ENCODE measurements around the gene BAX. TPM values are rescaled to one million over a fixed set of nuclear protein-coding genes. Genes with fewer than 3 reads are reported as not detected.

The BAX gene
- total and polyA plus RNA-seq, 2 of the 13 experiments (the other 11 are each of a cell fraction or from before 2014, with no cell fraction given), result 139 to 176 TPM

- TF ChIP-seq ZNF431 (CRISPR knock-in tag; IDR thresholded peaks at IDR 0.05; ENCODE audit: borderline replicate concordance, low read depth), result peak; percentile 63; the same call in 1 of the 2 replicates
- TF ChIP-seq ZNF589 (CRISPR knock-in tag; conservative IDR thresholded peaks at IDR 0.05), result no peak
- no peak for TF ChIP-seq SNAPC5 (CRISPR knock-in tag; IDR thresholded peaks at IDR 0.05; ENCODE audit: borderline replicate concordance)
- no peak for TF ChIP-seq BCLAF1 (IDR thresholded peaks at IDR 0.05)
- peak; percentile 80; the same call in 1 of the 2 replicates for TF ChIP-seq ZMYM2 (CRISPR knock-in tag; IDR thresholded peaks at IDR 0.05)
- peak; percentile 77 for TF ChIP-seq SP5 (CRISPR knock-in tag; IDR thresholded peaks at IDR 0.05; ENCODE audit: borderline replicate concordance, low read depth)
- peak; percentile 63; the same call in 1 of the 2 replicates for TF ChIP-seq CBX5 (CRISPR knock-in tag; IDR thresholded peaks at IDR 0.05; ENCODE audit: borderline replicate concordance)
- peak; percentile 91; the same call in 1 of the 2 replicates for TF ChIP-seq ZNF501 (CRISPR knock-in tag; IDR thresholded peaks at IDR 0.05)
- peak; percentile 97 for TF ChIP-seq HNRNPH1 (optimal IDR thresholded peaks at IDR 0.05; ENCODE audit: low read depth, low read length)
- peak; percentile 67 for TF ChIP-seq PCBP2 (optimal IDR thresholded peaks at IDR 0.05; ENCODE audit: low read depth, low read length, poor library complexity, severe bottlenecking)
- TF ChIP-seq NCOA2 (CRISPR knock-in tag; IDR thresholded peaks at IDR 0.05), result peak; percentile 70
- TF ChIP-seq, protein P1, sequence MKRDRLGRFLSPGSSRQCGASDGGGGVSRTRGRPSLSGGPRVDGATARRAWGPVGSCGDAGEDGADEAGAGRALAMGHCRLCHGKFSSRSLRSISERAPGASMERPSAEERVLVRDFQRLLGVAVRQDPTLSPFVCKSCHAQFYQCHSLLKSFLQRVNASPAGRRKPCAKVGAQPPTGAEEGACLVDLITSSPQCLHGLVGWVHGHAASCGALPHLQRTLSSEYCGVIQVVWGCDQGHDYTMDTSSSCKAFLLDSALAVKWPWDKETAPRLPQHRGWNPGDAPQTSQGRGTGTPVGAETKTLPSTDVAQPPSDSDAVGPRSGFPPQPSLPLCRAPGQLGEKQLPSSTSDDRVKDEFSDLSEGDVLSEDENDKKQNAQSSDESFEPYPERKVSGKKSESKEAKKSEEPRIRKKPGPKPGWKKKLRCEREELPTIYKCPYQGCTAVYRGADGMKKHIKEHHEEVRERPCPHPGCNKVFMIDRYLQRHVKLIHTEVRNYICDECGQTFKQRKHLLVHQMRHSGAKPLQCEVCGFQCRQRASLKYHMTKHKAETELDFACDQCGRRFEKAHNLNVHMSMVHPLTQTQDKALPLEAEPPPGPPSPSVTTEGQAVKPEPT (CRISPR knock-in tag; IDR thresholded peaks at IDR 0.05; ENCODE audit: low read depth), result peak; percentile 62; the same call in 1 of the 2 replicates
- 0 out of 2 replicates have a peak, but pooled peaks have one; percentile 20 for TF ChIP-seq ZNF652 (CRISPR knock-in tag; IDR thresholded peaks at IDR 0.05; ENCODE audit: borderline replicate concordance, low read depth)
- peak; percentile 87; the same call in 1 of the 2 replicates for TF ChIP-seq ZGPAT (CRISPR knock-in tag; IDR thresholded peaks at IDR 0.05)
- peak; percentile 97 for TF ChIP-seq ZBTB7B (CRISPR knock-in tag; IDR thresholded peaks at IDR 0.05)
- TF ChIP-seq RARG (CRISPR knock-in tag; IDR thresholded peaks at IDR 0.05; ENCODE audit: low read depth), result no peak
- no peak for TF ChIP-seq ZNF713 (CRISPR knock-in tag; IDR thresholded peaks at IDR 0.05)
- peak; percentile 54; the same call in 1 of the 2 replicates for TF ChIP-seq ARHGAP35 (CRISPR knock-in tag; IDR thresholded peaks at IDR 0.05; ENCODE audit: borderline replicate concordance)
- TF ChIP-seq ZFP37 (CRISPR knock-in tag; IDR thresholded peaks at IDR 0.05; ENCODE audit: borderline replicate concordance), result peak; percentile 59; the same call in 1 of the 2 replicates
- no peak for TF ChIP-seq ZNF782 (CRISPR knock-in tag; IDR thresholded peaks at IDR 0.05; ENCODE audit: borderline replicate concordance)
- 0 out of 2 replicates have a peak, but pooled peaks have one; percentile 81 for TF ChIP-seq TOE1 (CRISPR knock-in tag; IDR thresholded peaks at IDR 0.05)
- no peak for TF ChIP-seq ZNF333 (CRISPR knock-in tag; IDR thresholded peaks at IDR 0.05; ENCODE audit: borderline replicate concordance)
- TF ChIP-seq HMG20B (CRISPR knock-in tag; conservative IDR thresholded peaks at IDR 0.05), result peak; percentile 55; the same call in 1 of the 2 replicates
These were observed 7.6 kb downstream of the BAX start (continued) for GRCh38 chr19:48962029-48962848.
